Panc1 (cell line): ENCODE data around the gene HYAL3. TPM values are rescaled to one million over a fixed set of nuclear protein-coding genes. Genes with fewer than 3 reads are reported as not detected.

Source experiments
- ATAC-seq: fragments of 200-7000 bp; cut with Tn5 transposase; 2 replicates; pipeline ENCODE4 v1.9.1; 2020; ENCODE audit warnings: mild to moderate bottlenecking, moderate library complexity
- BruUV-seq: library from RNA; stranded (reverse); fragments of 400-500 nt; replicated peaks from 2 replicates; lab custom pipeline; 2021; lab: Mats Ljungman, UMichigan
- CTCF ChIA-PET: fragments of 300-600 bp; sonication (Branson Sonifier 250); formaldehyde crosslinking; loops from one replicate; lab custom pipeline; 2022; ENCODE audit warnings: antibody characterized with exemption; lab: Charles Lee
- POLR2A ChIA-PET: fragments of 300-600 bp; sonication (Branson Sonifier 250); formaldehyde crosslinking; loops from one replicate; lab custom pipeline; 2022; ENCODE audit warnings: antibody characterized with exemption; lab: Charles Lee
- DNase-seq: peaks from one replicate; pipeline ENCODE4 v3.0.0-alpha.2; 2010; ENCODE audit warnings: low read depth, low spot score
- H3K27ac ChIP-seq: 2 replicates; pipeline ENCODE4 v1.5.1; 2011; ENCODE audit warnings: mild to moderate bottlenecking, low read length, inconsistent platforms
- H3K27me3 ChIP-seq: fragments of 200-500 bp; sonication (Bioruptor generic); 2 replicates; pipeline ENCODE4 v1.6.0; 2014; ENCODE audit warnings: low read length, inconsistent platforms; ENCODE audit not compliant: control insufficient read depth, insufficient read depth
- H3K36me3 ChIP-seq: fragments of 200-500 bp; sonication (Bioruptor generic); 2 replicates; pipeline ENCODE4 v1.5.1; 2014; ENCODE audit warnings: inconsistent platforms, mild to moderate bottlenecking, low read length, moderate library complexity; ENCODE audit not compliant: control insufficient read depth, insufficient read depth
- H3K4me1 ChIP-seq: 2 replicates; pipeline ENCODE4 v1.5.1; 2011; ENCODE audit warnings: inconsistent platforms, mild to moderate bottlenecking, low read length, moderate library complexity; ENCODE audit not compliant: control insufficient read depth, insufficient read depth
- H3K4me3 ChIP-seq, 2 experiments: 2 replicates each; pipeline ENCODE4 v1.5.1; 2011 to 2012; ENCODE audit warnings: low read depth in 2 of 2, low read length in 2 of 2, mild to moderate bottlenecking in 2 of 2, inconsistent platforms in 1 of 2, moderate library complexity in 1 of 2
- H3K9me3 ChIP-seq: fragments of 200-500 bp; sonication (Bioruptor generic); 2 replicates; pipeline ENCODE4 v1.5.1; 2014; ENCODE audit warnings: low read depth, mild to moderate bottlenecking, inconsistent platforms, low read length, moderate library complexity; ENCODE audit not compliant: control insufficient read depth, insufficient read depth
- CTCF ChIP-seq: fragments of 450-650 bp; IDR thresholded peaks from 2 replicates; pipeline ENCODE4 v1.5.1; 2017; ENCODE audit warnings: mild to moderate bottlenecking
- POLR2AphosphoS5 ChIP-seq: IDR thresholded peaks from 2 replicates; pipeline ENCODE4 v1.6.1; 2012; ENCODE audit warnings: mild to moderate bottlenecking, low read depth, low read length, moderate library complexity
- REST ChIP-seq, 2 experiments: IDR thresholded peaks; 2 replicates each; pipeline ENCODE4 v1.6.1; 2011 to 2012; ENCODE audit warnings: low read depth in 2 of 2, control low read depth in 1 of 2, low read length in 1 of 2, mild to moderate bottlenecking in 1 of 2, moderate library complexity in 1 of 2; ENCODE audit not compliant: insufficient read depth in 1 of 2
- SIN3A ChIP-seq: IDR thresholded peaks from 2 replicates; pipeline ENCODE4 v1.6.1; 2012; ENCODE audit warnings: low read depth, mild to moderate bottlenecking, low read length, moderate library complexity, borderline replicate concordance; ENCODE audit not compliant: insufficient read depth
- TCF7L2 ChIP-seq: IDR thresholded peaks from 2 replicates; pipeline ENCODE4 v1.6.1; 2011; ENCODE audit warnings: mild to moderate bottlenecking, low read depth, low read length, inconsistent platforms
- in situ Hi-C: cut with HindIII; loops from 2 replicates; pipeline ENCODE4 v1.10.0; 2016; ENCODE audit warnings: low sequenced_read_pairs, low pct_unique_long_range_greater_than_20kb
- intact Hi-C: fragments of 100-400 bp; cut with micrococcal nuclease; formaldehyde crosslinking; loops from one replicate; pipeline ENCODE4 v1.10.0; 2022; ENCODE audit not compliant: unreplicated experiment
- total RNA-seq: library from RNA; stranded (reverse); gene quantifications from one replicate; pipeline ENCODE4 v1.2.1, GENCODE V29; 2021; ENCODE audit not compliant: unreplicated experiment

The HYAL3 gene
- total RNA-seq, 1 experiment from 2014 or later: 3.9 TPM

GRCh38 chr3:50267280-50267913 is 31.8 kb downstream of the HYAL3 start:
- TF ChIP-seq TCF7L2 (no peak), POLR2AphosphoS5 (no peak), CTCF (no peak), SIN3A (no peak)
- DNase-seq (no peak), ATAC-seq (no peak)
- H3K9me3 ChIP-seq: no peaks in the 10 kb centered on the region
- H3K4me3 ChIP-seq: no peak overlapping the region
- H3K27ac ChIP-seq: no peak overlapping the region
- ChIA-PET POLR2A (no interaction called here), CTCF (interaction anchor here (0.6 kb wide), 1 partner anchor 57 kb away, joined by 3 read pairs; no protein-coding TSS in a partner anchor)
- peaks cover 8% of the 10 kb centered on the region for H3K4me1 ChIP-seq
- no TSS peak for BruUV-seq
- intact Hi-C loops (loop anchor here (10.0 kb wide), 1 partner anchor 73 kb away; the partner anchor contains the start of gene GNAT1), in situ Hi-C loops (no loop called here)
- H3K36me3 ChIP-seq: no peaks in the 10 kb centered on the region
- no peaks in the 10 kb centered on the region for H3K27me3 ChIP-seq

- ChIA-PET CTCF (no interaction called here), POLR2A (no interaction called here)
- H3K36me3 ChIP-seq: no peaks in the 10 kb centered on the region
- no peaks in the 10 kb centered on the region for H3K27me3 ChIP-seq
- H3K9me3 ChIP-seq: no peaks in the 10 kb centered on the region
- in situ Hi-C loops (no loop called here), intact Hi-C loops (loop anchor here (10.0 kb wide), 1 partner anchor 72 kb away; the partner anchor contains the start of gene GNAT1)
- DNase-seq (no peak), ATAC-seq (no peak)
- no peak overlapping the region for H3K4me3 ChIP-seq
- BruUV-seq: no TSS peak
- no peak for TF ChIP-seq REST (IDR thresholded peaks at IDR 0.05; ENCODE audit: insufficient read depth in 1 of 2, low read depth in 2 of 2, low read length in 1 of 2)
- no peak for TF ChIP-seq TCF7L2
- no peak for TF ChIP-seq CTCF
- TF ChIP-seq SIN3A: no peak
- TF ChIP-seq POLR2AphosphoS5: no peak
- no peak overlapping the region for H3K27ac ChIP-seq
- H3K4me1 ChIP-seq: peaks cover 8% of the 10 kb centered on the region
These were observed 32.4 kb downstream of the HYAL3 start for GRCh38 chr3:50266836-50267235.
